Tibial artery (tissue), 4 donors: ENCODE data around the gene CEACAM20.
A peak's percentile ranks its signal among the peaks of the same experiment; 100 is the strongest.

Experiments
- DNase-seq, 2 donors: peaks; one replicate each; pipeline ENCODE4 v3.0.0-alpha.2; 2019
- H3K27ac ChIP-seq, 2 donors: fragments of 200-600 bp; sonication (generic) in 1 of 2; 1 replicate in 1 of 2; 2 replicates in 1 of 2; pipeline ENCODE4 v1.5.1; 2018 to 2019; ENCODE audit warnings: mild to moderate bottlenecking in 1 of 2
- H3K27me3 ChIP-seq, 2 donors: fragments of 200-600 bp; sonication (generic) in 1 of 2; one replicate each; pipeline versions ENCODE4 v1.5.1 to v1.6.0; 2016 to 2019
- H3K36me3 ChIP-seq, 3 donors: fragments of 200-600 bp; sonication (generic) in 2 of 3; one replicate each; pipeline ENCODE4 v1.5.1; 2016 to 2019; ENCODE audit warnings: mild to moderate bottlenecking in 2 of 3
- H3K4me1 ChIP-seq, 4 donors: fragments of 200-600 bp; sonication (generic) in 2 of 4; 1 replicate in 3 of 4; 2 replicates in 1 of 4; pipeline ENCODE4 v1.5.1; 2016 to 2019
- H3K4me3 ChIP-seq, 2 donors: fragments of 200-600 bp; sonication (generic) in 1 of 2; 1 replicate in 1 of 2; 2 replicates in 1 of 2; pipeline ENCODE4 v1.5.1; 2018 to 2019; ENCODE audit warnings: mild to moderate bottlenecking in 2 of 2
- H3K9me3 ChIP-seq, 3 donors: fragments of 200-600 bp; sonication (generic) in 1 of 3; one replicate each; pipeline ENCODE4 v1.5.1; 2016 to 2019
- intact Hi-C: fragments of 100-400 bp; cut with DNase I; formaldehyde crosslinking; loops from one replicate; pipeline ENCODE4 v1.15.0; 2023; ENCODE audit warnings: low total_unique reads
- TF ChIP-seq, protein P1 (sequence below), 2 experiments: fragments of 200-600 bp in 1 of 2; fragments of 450-650 bp in 1 of 2; IDR thresholded peaks; one replicate each; pipeline ENCODE4 v1.5.1; 2017 to 2019; ENCODE audit warnings: antibody characterized with exemption in 2 of 2, mild to moderate bottlenecking in 1 of 2, moderate library complexity in 1 of 2

CEACAM20 gene

DNA sequence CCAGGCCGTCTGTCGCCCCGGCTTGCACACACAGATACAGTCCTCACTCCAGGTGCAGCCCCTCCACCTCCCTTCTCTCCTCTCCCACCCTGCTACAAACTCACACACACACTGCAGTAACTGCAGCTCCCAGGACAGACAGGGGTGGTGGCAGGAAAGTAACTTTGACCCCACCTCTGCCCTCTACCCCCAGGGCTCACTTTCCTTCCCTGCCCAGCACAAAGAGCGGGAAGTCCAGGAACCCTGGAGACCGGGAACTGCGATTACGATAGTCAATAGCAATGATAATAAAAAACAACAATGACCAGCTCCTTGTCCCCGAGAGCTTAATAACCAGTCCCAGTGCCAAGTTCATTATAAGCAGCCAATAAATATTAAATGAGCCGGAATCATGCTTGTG lies at the start of gene CEACAM20:
Gene CEACAM20 (minus strand): TSS at position 140 of the 400 bp plus-strand sequence. CDS start 166 bp downstream, outside the sequence.
- H3K4me3 ChIP-seq, result no peak within 1 kb of the TSS
- intact Hi-C loops, result no loop called here
- no peaks in the 10 kb centered on the region for H3K36me3 ChIP-seq
- no peaks in the 10 kb centered on the region for H3K4me1 ChIP-seq
- DNase-seq, result peak in 1 of 2 donors; percentile 56
- no peak within 1 kb of the TSS for H3K27ac ChIP-seq
- H3K9me3 ChIP-seq, result no peaks in the 10 kb centered on the region
- TF ChIP-seq, protein P1, sequence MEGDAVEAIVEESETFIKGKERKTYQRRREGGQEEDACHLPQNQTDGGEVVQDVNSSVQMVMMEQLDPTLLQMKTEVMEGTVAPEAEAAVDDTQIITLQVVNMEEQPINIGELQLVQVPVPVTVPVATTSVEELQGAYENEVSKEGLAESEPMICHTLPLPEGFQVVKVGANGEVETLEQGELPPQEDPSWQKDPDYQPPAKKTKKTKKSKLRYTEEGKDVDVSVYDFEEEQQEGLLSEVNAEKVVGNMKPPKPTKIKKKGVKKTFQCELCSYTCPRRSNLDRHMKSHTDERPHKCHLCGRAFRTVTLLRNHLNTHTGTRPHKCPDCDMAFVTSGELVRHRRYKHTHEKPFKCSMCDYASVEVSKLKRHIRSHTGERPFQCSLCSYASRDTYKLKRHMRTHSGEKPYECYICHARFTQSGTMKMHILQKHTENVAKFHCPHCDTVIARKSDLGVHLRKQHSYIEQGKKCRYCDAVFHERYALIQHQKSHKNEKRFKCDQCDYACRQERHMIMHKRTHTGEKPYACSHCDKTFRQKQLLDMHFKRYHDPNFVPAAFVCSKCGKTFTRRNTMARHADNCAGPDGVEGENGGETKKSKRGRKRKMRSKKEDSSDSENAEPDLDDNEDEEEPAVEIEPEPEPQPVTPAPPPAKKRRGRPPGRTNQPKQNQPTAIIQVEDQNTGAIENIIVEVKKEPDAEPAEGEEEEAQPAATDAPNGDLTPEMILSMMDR (IDR thresholded peaks at IDR 0.05), result no peak
- H3K27me3 ChIP-seq, result peaks cover 0 to 11% of the 10 kb centered on the region in 2 donors

DNA sequence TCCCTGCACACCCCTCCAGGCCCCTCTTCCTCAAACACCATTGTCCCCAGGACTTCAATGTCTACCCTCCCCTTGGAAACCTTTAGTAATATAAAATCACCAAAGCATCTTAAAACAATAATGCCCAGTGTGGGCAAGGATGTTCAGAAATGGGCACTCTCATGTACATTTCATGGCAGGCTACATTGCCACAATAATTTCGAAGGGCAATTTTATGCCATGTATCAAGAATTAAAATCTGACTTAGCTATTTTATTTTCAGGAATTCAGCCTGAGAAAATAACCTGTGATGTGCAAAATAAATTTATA lies 48.0 kb upstream of the CEACAM20 start:
- Histone ChIP-seq H3K9me3 (no peaks in the 10 kb centered on the region), H3K4me1 (no peaks in the 10 kb centered on the region), H3K27me3 (peaks cover 0 to 5% of the 10 kb centered on the region in 2 donors), H3K36me3 (no peaks in the 10 kb centered on the region), H3K27ac (no peak overlapping the region), H3K4me3 (no peak overlapping the region)
- TF ChIP-seq, protein P1 (IDR thresholded peaks at IDR 0.05), result no peak
- no peak for DNase-seq
- intact Hi-C loops, result no loop called here

DNA sequence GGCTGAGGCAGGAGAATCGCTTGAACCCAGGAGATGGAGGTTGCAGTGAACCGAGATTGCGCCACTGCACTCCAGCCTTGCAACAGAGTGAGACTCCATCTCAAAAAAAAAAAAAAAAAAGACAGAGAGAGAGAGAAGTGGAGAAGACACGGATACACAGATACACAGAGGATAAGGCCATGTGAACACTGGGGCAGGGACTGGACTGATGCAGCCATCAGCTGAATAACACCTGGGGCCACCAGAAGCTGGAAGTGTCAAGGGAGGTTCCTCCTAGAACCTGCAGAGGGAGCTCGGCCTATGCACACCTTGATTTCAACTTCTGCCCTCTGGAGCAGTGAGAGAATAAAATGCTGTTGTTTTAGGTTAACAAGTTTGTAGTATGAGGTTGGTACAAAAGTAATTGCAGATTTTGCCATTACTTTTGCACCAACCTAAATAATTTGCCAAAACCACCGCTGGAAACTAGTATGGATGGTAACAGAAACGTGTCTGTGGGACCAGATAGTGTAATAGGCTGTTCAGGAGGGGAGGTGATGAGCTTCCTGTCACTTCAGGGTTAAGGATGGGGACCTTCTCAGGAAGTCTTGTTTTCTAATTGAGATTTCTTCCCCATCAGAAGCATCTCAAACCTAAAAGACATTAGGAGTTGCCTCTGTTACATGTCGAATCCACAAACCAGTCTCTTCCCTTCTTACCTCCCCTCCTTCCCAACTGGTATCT lies 47.5 kb upstream of the CEACAM20 start:
- Histone ChIP-seq H3K9me3 (no peaks in the 10 kb centered on the region), H3K4me1 (no peaks in the 10 kb centered on the region), H3K36me3 (no peaks in the 10 kb centered on the region), H3K27ac (no peak overlapping the region), H3K27me3 (peaks cover 0 to 8% of the 10 kb centered on the region in 2 donors), H3K4me3 (no peak overlapping the region)
- no peak for DNase-seq
- TF ChIP-seq, protein P1 (IDR thresholded peaks at IDR 0.05), result no peak
- intact Hi-C loops, result no loop called here

DNA sequence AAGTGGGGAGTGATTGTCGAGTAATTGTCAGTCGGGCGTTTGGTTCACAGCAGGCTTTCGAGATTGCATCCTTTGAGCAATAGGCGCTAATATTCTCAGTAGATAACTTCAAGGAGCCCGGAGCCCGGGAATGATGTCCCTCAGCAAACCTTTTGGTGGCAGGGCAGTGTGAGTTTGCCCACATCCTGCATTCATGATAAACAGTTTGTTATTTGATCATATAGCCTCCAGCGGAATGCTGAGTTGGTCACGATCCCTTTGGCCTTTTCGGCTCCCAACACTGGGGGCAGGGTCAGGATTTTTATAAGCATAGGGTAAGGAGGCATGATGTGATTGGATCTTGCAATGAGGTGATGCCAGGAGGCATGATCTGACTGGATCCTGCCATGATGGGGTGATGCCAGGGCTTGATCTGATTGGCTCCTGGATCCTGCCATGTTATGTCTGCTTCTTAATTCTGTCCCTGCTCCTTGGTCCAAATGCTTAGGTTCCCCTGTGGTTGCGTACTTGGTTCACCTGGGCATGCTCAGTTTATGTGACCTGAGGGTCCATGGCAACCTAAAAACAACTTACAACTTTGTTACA lies 45.7 kb upstream of the CEACAM20 start:
- no peak overlapping the region for H3K4me3 ChIP-seq
- TF ChIP-seq, protein P1 (IDR thresholded peaks at IDR 0.05), result no peak
- peaks cover 0 to 13% of the 10 kb centered on the region in 2 donors for H3K27me3 ChIP-seq
- H3K36me3 ChIP-seq, result no peaks in the 10 kb centered on the region
- no peaks in the 10 kb centered on the region for H3K9me3 ChIP-seq
- H3K4me1 ChIP-seq, result no peaks in the 10 kb centered on the region
- no peak overlapping the region for H3K27ac ChIP-seq
- intact Hi-C loops, result loop anchor here (2.0 kb wide), 1 partner anchor 82 kb away; no protein-coding TSS in a partner anchor
- DNase-seq, result no peak

DNA sequence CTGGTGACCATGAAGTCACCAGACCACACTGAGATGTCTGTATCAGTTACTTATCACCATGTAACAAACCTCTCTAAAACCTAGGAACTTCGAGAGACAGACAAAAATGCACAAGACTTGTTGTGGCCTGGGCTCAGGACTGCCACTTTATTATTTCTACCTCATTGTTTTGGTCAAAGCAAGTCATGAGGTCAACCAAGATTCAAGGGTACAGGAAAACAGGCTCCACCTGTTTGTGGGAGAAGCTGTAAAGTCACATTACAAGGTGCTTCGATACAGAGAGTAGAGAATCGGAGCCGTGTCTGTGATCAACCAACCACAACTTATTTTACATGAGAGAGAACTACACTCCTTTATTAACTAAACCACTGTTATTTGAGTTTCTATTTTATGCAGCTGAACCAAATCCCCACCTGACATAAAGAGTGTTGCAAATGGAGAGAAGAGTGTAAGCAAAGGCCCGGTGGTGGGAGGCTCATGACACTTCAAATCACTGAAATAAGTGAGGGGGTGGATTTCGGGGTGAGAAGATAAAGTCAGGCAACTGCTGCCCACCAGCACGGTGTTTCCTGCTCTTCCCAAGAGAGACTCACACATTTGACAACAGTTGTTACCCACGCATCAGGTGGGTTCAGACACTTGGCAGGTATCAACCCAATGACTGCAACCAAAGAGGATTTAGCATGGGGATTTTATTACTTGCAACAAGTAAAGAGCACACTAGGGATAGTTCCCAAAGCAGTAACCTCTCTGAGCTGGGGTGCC lies 44.9 kb upstream of the CEACAM20 start:
- Histone ChIP-seq H3K4me3 (no peak overlapping the region), H3K9me3 (no peaks in the 10 kb centered on the region), H3K27me3 (peaks cover 0 to 17% of the 10 kb centered on the region in 2 donors), H3K36me3 (no peaks in the 10 kb centered on the region), H3K4me1 (no peaks in the 10 kb centered on the region), H3K27ac (no peak overlapping the region)
- no peak for DNase-seq
- intact Hi-C loops, result loop anchor here (2.0 kb wide), 1 partner anchor 82 kb away; no protein-coding TSS in a partner anchor
- TF ChIP-seq, protein P1 (IDR thresholded peaks at IDR 0.05), result no peak
